Activated CD8-positive, alpha-beta memory T cell treated with anti-CD3 and anti-CD28 coated beads, Interleukin-2, amount 10 ng/mL, durations not matched to agents 7 days and 5 days (primary cell): ENCODE data around the gene GARIN5B. TPM values are rescaled to one million over a fixed set of nuclear protein-coding genes. Genes with fewer than 3 reads are reported as not detected.

Experiments
- ATAC-seq: fragments of 150-1000 bp; cut with Tn5 transposase; one replicate; pipeline ENCODE4 v1.10.0; 2021; ENCODE audit warnings: moderate library complexity
- CTCF ChIA-PET: fragments of 350-600 bp; sonication (Branson Sonifier 250); formaldehyde crosslinking; loops from one replicate; lab custom pipeline; 2021; ENCODE audit warnings: antibody characterized with exemption; lab: Charles Lee
- DNase-seq: peaks from one replicate; pipeline ENCODE4 v3.0.0-alpha.2; 2020
- H3K27ac Mint-ChIP-seq: one replicate; pipeline ENCODE4 v1.8.0; 2021; ENCODE audit warnings: mild to moderate bottlenecking, mixed read lengths
- H3K27me3 Mint-ChIP-seq: one replicate; pipeline ENCODE4 v1.8.0; 2021; ENCODE audit warnings: mixed read lengths
- H3K36me3 Mint-ChIP-seq: one replicate; pipeline ENCODE4 v1.8.0; 2021; ENCODE audit warnings: mild to moderate bottlenecking, mixed read lengths
- H3K4me1 Mint-ChIP-seq: one replicate; pipeline ENCODE4 v1.8.0; 2021; ENCODE audit warnings: mixed read lengths
- H3K4me3 Mint-ChIP-seq: one replicate; pipeline ENCODE4 v1.8.0; 2021; ENCODE audit warnings: mild to moderate bottlenecking, moderate library complexity, mixed read lengths
- H3K9me3 Mint-ChIP-seq: one replicate; pipeline ENCODE4 v1.8.0; 2022; ENCODE audit warnings: low read depth, mixed read lengths
- total RNA-seq, 2 experiments: library from RNA; stranded (reverse); gene quantifications; one replicate each; pipeline ENCODE4 v1.2.3, GENCODE V29; 2021

Gene GARIN5B
- total RNA-seq, 2 experiments from 2014 or later, result not detected

GRCh38 chr19:55358943-55359908 lies 3.8 kb downstream of the GARIN5B start:
- DNase-seq, result no peak
- Mint-ChIP-seq H3K4me3 (no peak overlapping the region), H3K27me3 (peaks cover 25% of the 10 kb centered on the region), H3K4me1 (peaks cover under 1% of the 10 kb centered on the region), H3K9me3 (no peaks in the 10 kb centered on the region), H3K27ac (no peak overlapping the region), H3K36me3 (no peaks in the 10 kb centered on the region)
- ATAC-seq, result no peak
- CTCF ChIA-PET, result interaction anchor here (1.3 kb wide), 1 partner anchor 58 kb away, joined by 3 read pairs; no protein-coding TSS in a partner anchor

GRCh38 chr19:55358493-55358892 lies 4.6 kb downstream of the GARIN5B start:
- H3K4me3 Mint-ChIP-seq, result no peak overlapping the region
- no peak for ATAC-seq
- H3K4me1 Mint-ChIP-seq, result peaks cover 4% of the 10 kb centered on the region
- no peaks in the 10 kb centered on the region for H3K9me3 Mint-ChIP-seq
- no peaks in the 10 kb centered on the region for H3K36me3 Mint-ChIP-seq
- peaks cover 29% of the 10 kb centered on the region for H3K27me3 Mint-ChIP-seq
- H3K27ac Mint-ChIP-seq, result no peak overlapping the region
- DNase-seq, result no peak
- CTCF ChIA-PET, result interaction anchor here (1.3 kb wide), 1 partner anchor 57 kb away, joined by 3 read pairs; no protein-coding TSS in a partner anchor

- H3K27me3 Mint-ChIP-seq, result peaks cover 54% of the 10 kb centered on the region
- ATAC-seq, result no peak
- H3K4me1 Mint-ChIP-seq, result peaks cover 31% of the 10 kb centered on the region
- H3K4me3 Mint-ChIP-seq, result no peak overlapping the region
- no peak overlapping the region for H3K27ac Mint-ChIP-seq
- no peaks in the 10 kb centered on the region for H3K36me3 Mint-ChIP-seq
- CTCF ChIA-PET, result interaction anchor here (1.0 to 1.9 kb wide), 3 partner anchors 14 to 28 kb away, joined by 3 to 4 read pairs (median 3); partner anchors contain the start of genes KMT5C and TMEM238
- no peaks in the 10 kb centered on the region for H3K9me3 Mint-ChIP-seq
- DNase-seq, result no peak
Measured at GRCh38 chr19:55355213-55355821, 7.7 kb downstream of the GARIN5B start.

- peaks cover 54% of the 10 kb centered on the region for H3K27me3 Mint-ChIP-seq
Measured at GRCh38 chr19:55354698-55355212, 8.3 kb downstream of the GARIN5B start, which contains the start of gene COX6B2. TSS of gene COX6B2 (minus strand) at chr19:55354719. CDS start at chr19:55354521, 198 bp downstream.

GRCh38 chr19:55353803-55354697 lies 9.0 kb downstream of the GARIN5B start:
- CTCF ChIA-PET, result interaction anchor here (1.9 kb wide), 1 partner anchor 29 kb away, joined by 4 read pairs; the partner anchor contains the start of gene TMEM238

More at GRCh38 chr19:55354698-55355212, 8.3 kb downstream of the GARIN5B start, which contains the start of gene COX6B2:
- DNase-seq, result no peak
- no peak for ATAC-seq
- Mint-ChIP-seq H3K4me3 (peak within 1 kb of the TSS; percentile 60), H3K9me3 (no peaks in the 10 kb centered on the region), H3K36me3 (no peaks in the 10 kb centered on the region), H3K4me1 (peaks cover 31% of the 10 kb centered on the region), H3K27ac (peak within 1 kb of the TSS; percentile 21)
- CTCF ChIA-PET, result interaction anchor here (1.2 to 1.9 kb wide), 2 partner anchors 15 to 29 kb away, joined by 3 to 4 read pairs; partner anchors contain the start of genes KMT5C and TMEM238

GRCh38 chr19:55353356-55353802 lies 9.7 kb downstream of the GARIN5B start:
- Mint-ChIP-seq H3K27ac (no peak overlapping the region), H3K27me3 (peaks cover 54% of the 10 kb centered on the region), H3K4me3 (peak overlapping the region; percentile 60), H3K4me1 (peaks cover 31% of the 10 kb centered on the region), H3K36me3 (no peaks in the 10 kb centered on the region), H3K9me3 (no peaks in the 10 kb centered on the region)
- ATAC-seq (no peak), DNase-seq (no peak)
- CTCF ChIA-PET, result interaction anchor here (1.7 kb wide), 1 partner anchor 51 kb away, joined by 3 read pairs; no protein-coding TSS in a partner anchor

More at GRCh38 chr19:55353803-55354697, 9.0 kb downstream of the GARIN5B start:
- Mint-ChIP-seq H3K9me3 (no peaks in the 10 kb centered on the region), H3K36me3 (no peaks in the 10 kb centered on the region), H3K4me1 (peaks cover 31% of the 10 kb centered on the region), H3K4me3 (peak overlapping the region; percentile 60), H3K27ac (peak overlapping the region; percentile 21), H3K27me3 (peaks cover 54% of the 10 kb centered on the region)
- ATAC-seq, result peak; percentile 86
- peak; percentile 74 for DNase-seq

GRCh38 chr19:55352549-55353145 lies 10.4 kb downstream of the GARIN5B start:
- no peak overlapping the region for H3K27ac Mint-ChIP-seq
- CTCF ChIA-PET, result interaction anchor here (0.8 to 1.7 kb wide), 4 partner anchors 12 to 211 kb away, joined by 3 to 5 read pairs (median 3); partner anchors contain the start of gene KMT5C
- ATAC-seq, result no peak

GRCh38 chr19:55352040-55352439 lies 11.0 kb downstream of the GARIN5B start:
- H3K9me3 Mint-ChIP-seq, result no peaks in the 10 kb centered on the region
- H3K4me1 Mint-ChIP-seq, result peaks cover 31% of the 10 kb centered on the region
- H3K27ac Mint-ChIP-seq, result no peak overlapping the region
- DNase-seq (peak; percentile 64), ATAC-seq (peak; percentile 18)
- H3K36me3 Mint-ChIP-seq, result no peaks in the 10 kb centered on the region
- no peak overlapping the region for H3K4me3 Mint-ChIP-seq
- CTCF ChIA-PET, result interaction anchor here (0.8 to 1.7 kb wide), 4 partner anchors 11 to 210 kb away, joined by 3 to 5 read pairs (median 3); partner anchors contain the start of gene KMT5C
- H3K27me3 Mint-ChIP-seq, result peaks cover 49% of the 10 kb centered on the region

More at GRCh38 chr19:55352549-55353145, 10.4 kb downstream of the GARIN5B start:
- no peak for DNase-seq
- Mint-ChIP-seq H3K36me3 (no peaks in the 10 kb centered on the region), H3K9me3 (no peaks in the 10 kb centered on the region), H3K4me1 (peaks cover 31% of the 10 kb centered on the region), H3K27me3 (peaks cover 54% of the 10 kb centered on the region), H3K4me3 (peak overlapping the region; percentile 10)

- Mint-ChIP-seq H3K4me1 (peaks cover 31% of the 10 kb centered on the region), H3K4me3 (no peak overlapping the region), H3K36me3 (no peaks in the 10 kb centered on the region), H3K9me3 (no peaks in the 10 kb centered on the region), H3K27ac (peak overlapping the region; percentile 59), H3K27me3 (peaks cover 36% of the 10 kb centered on the region)
- DNase-seq (no peak), ATAC-seq (no peak)
- CTCF ChIA-PET, result interaction anchor here (0.6 to 1.3 kb wide), 4 partner anchors 11 to 67 kb away, joined by 3 to 4 read pairs (median 4); partner anchors contain the start of gene KMT5C
Measured at GRCh38 chr19:55350620-55351315, 12.3 kb downstream of the GARIN5B start.

- Mint-ChIP-seq H3K27me3 (peaks cover 24% of the 10 kb centered on the region), H3K27ac (no peak overlapping the region), H3K9me3 (no peaks in the 10 kb centered on the region), H3K4me1 (peaks cover 26% of the 10 kb centered on the region), H3K4me3 (no peak overlapping the region), H3K36me3 (no peaks in the 10 kb centered on the region)
- no peak for ATAC-seq
- CTCF ChIA-PET, result interaction anchor here (0.9 kb wide), 1 partner anchor 47 kb away, joined by 5 read pairs; no protein-coding TSS in a partner anchor
- DNase-seq, result no peak
Measured at GRCh38 chr19:55348317-55349034, 14.6 kb downstream of the GARIN5B start.
